Prostate gland (tissue), 1 donor: ENCODE data around the gene BCL11B.

Source experiments
- POLR2A ChIP-seq: fragments of 450-650 bp; IDR thresholded peaks from one replicate; pipeline ENCODE4 v1.6.1; 2016; ENCODE audit warnings: antibody characterized with exemption, mild to moderate bottlenecking
- POLR2AphosphoS5 ChIP-seq: sonication (generic); formaldehyde crosslinking; IDR thresholded peaks from one replicate; pipeline ENCODE4 v1.6.1; 2017; ENCODE audit warnings: antibody characterized with exemption

GRCh38 chr14:99125616-99126431 is 146.2 kb downstream of the BCL11B start:
- TF ChIP-seq POLR2A (no peak), POLR2AphosphoS5 (no peak)
